WTC11 (cell line): Measurements from ENCODE around the gene MFGE8. TPM values are rescaled to one million over a fixed set of nuclear protein-coding genes. Genes with fewer than 3 reads are reported as not detected.
A peak's percentile ranks its signal among the peaks of the same experiment; 100 is the strongest.

Experiments
- ATAC-seq: fragments of 200-7000 bp; cut with Tn5 transposase; 2 replicates; pipeline ENCODE4 v1.10.0; 2021; ENCODE audit warnings: mild to moderate bottlenecking, moderate library complexity
- CTCF ChIA-PET: fragments of 300-600 bp; sonication (Branson Sonifier 250); formaldehyde crosslinking; loops from one replicate; lab custom pipeline; 2021; ENCODE audit warnings: antibody characterized with exemption; lab: Charles Lee
- POLR2A ChIA-PET: fragments of 350-600 bp; sonication (Branson Sonifier 250); formaldehyde crosslinking; loops from one replicate; lab custom pipeline; 2021; ENCODE audit warnings: antibody characterized with exemption; lab: Charles Lee
- DNase-seq: peaks from one replicate; pipeline ENCODE4 v3.0.0; 2021; ENCODE audit warnings: low spot score
- H3K27ac Mint-ChIP-seq: 2 replicates; pipeline ENCODE4 v1.8.0; 2021; ENCODE audit warnings: mixed read lengths
- H3K27me3 Mint-ChIP-seq: 2 replicates; pipeline ENCODE4 v1.8.0; 2021; ENCODE audit warnings: low read depth, mild to moderate bottlenecking, moderate library complexity, mixed read lengths
- H3K36me3 Mint-ChIP-seq: 2 replicates; pipeline ENCODE4 v1.8.0; 2021; ENCODE audit warnings: mixed read lengths
- H3K4me1 Mint-ChIP-seq: 2 replicates; pipeline ENCODE4 v1.8.0; 2022; ENCODE audit warnings: mixed read lengths
- H3K4me3 Mint-ChIP-seq: 2 replicates; pipeline ENCODE4 v1.8.0; 2021; ENCODE audit warnings: mild to moderate bottlenecking, moderate library complexity, mixed read lengths
- H3K9me3 Mint-ChIP-seq: 2 replicates; pipeline ENCODE4 v1.8.0; 2021; ENCODE audit warnings: mixed read lengths
- CBFB ChIP-seq: sonication (generic); formaldehyde crosslinking; IDR thresholded peaks from 2 replicates; pipeline ENCODE4 v1.8.1; 2022; ENCODE audit warnings: mild to moderate bottlenecking, low read depth, missing genetic modification reagents
- CTCF ChIP-seq: fragments of 200-600 bp; IDR thresholded peaks from 2 replicates; pipeline ENCODE4 v1.8.0; 2022; ENCODE audit warnings: antibody characterized with exemption
- ELF4 ChIP-seq: sonication (generic); formaldehyde crosslinking; IDR thresholded peaks from 2 replicates; pipeline ENCODE4 v1.8.1; 2022; ENCODE audit warnings: low read depth, mild to moderate bottlenecking, moderate library complexity, missing genetic modification reagents
- EMX1 ChIP-seq: fragments of 250-450 bp; sonication (Bioruptor Pico); IDR thresholded peaks from 2 replicates; pipeline ENCODE4 v1.8.0; 2021; ENCODE audit warnings: mild to moderate bottlenecking
- ETV6 ChIP-seq: sonication (generic); formaldehyde crosslinking; IDR thresholded peaks from 2 replicates; pipeline ENCODE4 v1.8.1; 2022; ENCODE audit warnings: mild to moderate bottlenecking, missing genetic modification reagents
- FOXJ3 ChIP-seq: sonication (generic); formaldehyde crosslinking; IDR thresholded peaks from 2 replicates; pipeline ENCODE4 v1.9.0; 2021; ENCODE audit warnings: missing genetic modification reagents, mild to moderate bottlenecking, borderline replicate concordance
- FOXP1 ChIP-seq: sonication (generic); formaldehyde crosslinking; IDR thresholded peaks from 2 replicates; pipeline ENCODE4 v1.8.0; 2022; ENCODE audit warnings: missing genetic modification reagents, mild to moderate bottlenecking, moderate library complexity, borderline replicate concordance
- JAZF1 ChIP-seq: fragments of 250-450 bp; sonication (Bioruptor Pico); IDR thresholded peaks from 2 replicates; pipeline ENCODE4 v1.9.0; 2021; ENCODE audit warnings: moderate library complexity, mild to moderate bottlenecking, inconsistent platforms
- NFYB ChIP-seq: sonication (generic); formaldehyde crosslinking; conservative IDR thresholded peaks from 2 replicates; pipeline ENCODE4 v1.8.0; 2022; ENCODE audit warnings: low read depth, missing genetic modification reagents
- NR1H2 ChIP-seq: sonication (generic); formaldehyde crosslinking; IDR thresholded peaks from 2 replicates; pipeline ENCODE4 v1.9.0; 2021; ENCODE audit warnings: mild to moderate bottlenecking, moderate library complexity, missing genetic modification reagents
- RORB ChIP-seq: fragments of 250-450 bp; sonication (Bioruptor Pico); IDR thresholded peaks from 2 replicates; pipeline ENCODE4 v1.9.0; 2021; ENCODE audit warnings: mild to moderate bottlenecking
- SMAD3 ChIP-seq: sonication (generic); formaldehyde crosslinking; IDR thresholded peaks from 2 replicates; pipeline ENCODE4 v1.8.0; 2022; ENCODE audit warnings: missing genetic modification reagents, mild to moderate bottlenecking, borderline replicate concordance
- SOX15 ChIP-seq: fragments of 250-450 bp; sonication (Bioruptor Pico); IDR thresholded peaks from 2 replicates; pipeline ENCODE4 v1.9.0; 2021; ENCODE audit warnings: mild to moderate bottlenecking
- TP53 ChIP-seq: sonication (generic); formaldehyde crosslinking; IDR thresholded peaks from 2 replicates; pipeline ENCODE4 v1.8.1; 2023; ENCODE audit warnings: mild to moderate bottlenecking, missing genetic modification reagents
- ZNF263 ChIP-seq: sonication (generic); formaldehyde crosslinking; IDR thresholded peaks from 2 replicates; pipeline ENCODE4 v1.8.1; 2022; ENCODE audit warnings: low read depth, mild to moderate bottlenecking, moderate library complexity, missing genetic modification reagents
- ZNF317 ChIP-seq: sonication (generic); formaldehyde crosslinking; IDR thresholded peaks from 2 replicates; pipeline ENCODE4 v1.8.1; 2023; ENCODE audit warnings: low read depth, mild to moderate bottlenecking, moderate library complexity, missing genetic modification reagents, borderline replicate concordance
- ZNF396 ChIP-seq: fragments of 250-450 bp; sonication (Bioruptor Pico); IDR thresholded peaks from 2 replicates; pipeline ENCODE4 v1.8.0; 2021; ENCODE audit warnings: mild to moderate bottlenecking, moderate library complexity, borderline replicate concordance
- ZNF425 ChIP-seq: fragments of 250-450 bp; sonication (Bioruptor Pico); conservative IDR thresholded peaks from 2 replicates; pipeline ENCODE4 v1.9.0; 2021; ENCODE audit warnings: mild to moderate bottlenecking
- total RNA-seq: library from RNA; stranded (reverse); gene quantifications from 3 replicates; pipeline ENCODE4 v1.2.3, GENCODE V29; 2021
- TF ChIP-seq, protein P1 (sequence below): sonication (generic); formaldehyde crosslinking; IDR thresholded peaks from 2 replicates; pipeline ENCODE4 v1.8.1; 2022; ENCODE audit warnings: low read depth, mild to moderate bottlenecking, moderate library complexity, missing genetic modification reagents, borderline replicate concordance

Gene MFGE8
- total RNA-seq, 1 experiment from 2014 or later, result 719 TPM

GRCh38 chr15:88904624-88905327 lies 8.4 kb downstream of the MFGE8 start:
- CTCF ChIA-PET, result interaction anchor here (0.6 to 8.6 kb wide), 51 partner anchors 9 to 1017 kb away, joined by 3 to 226 read pairs (median 5); partner anchors contain the start of genes ABHD2, FANCI, HAPLN3 and MFGE8
- DNase-seq (peak; percentile 94), ATAC-seq (peak; percentile 91)
- POLR2A ChIA-PET, result interaction anchor here (0.6 to 1.7 kb wide), 9 partner anchors 9 to 149 kb away, joined by 3 to 7 read pairs (median 4); partner anchors contain the start of genes HAPLN3 and MFGE8
- no peaks in the 10 kb centered on the region; the same call in 1 of the 2 replicates for H3K27me3 Mint-ChIP-seq
- TF ChIP-seq, protein P1, sequence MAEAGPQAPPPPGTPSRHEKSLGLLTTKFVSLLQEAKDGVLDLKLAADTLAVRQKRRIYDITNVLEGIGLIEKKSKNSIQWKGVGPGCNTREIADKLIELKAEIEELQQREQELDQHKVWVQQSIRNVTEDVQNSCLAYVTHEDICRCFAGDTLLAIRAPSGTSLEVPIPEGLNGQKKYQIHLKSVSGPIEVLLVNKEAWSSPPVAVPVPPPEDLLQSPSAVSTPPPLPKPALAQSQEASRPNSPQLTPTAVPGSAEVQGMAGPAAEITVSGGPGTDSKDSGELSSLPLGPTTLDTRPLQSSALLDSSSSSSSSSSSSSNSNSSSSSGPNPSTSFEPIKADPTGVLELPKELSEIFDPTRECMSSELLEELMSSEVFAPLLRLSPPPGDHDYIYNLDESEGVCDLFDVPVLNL, result no peak
- peak; percentile 99 for TF ChIP-seq CTCF
- TF ChIP-seq FOXP1 (CRISPR knock-in tag), result no peak
- TF ChIP-seq TP53 (CRISPR knock-in tag), result no peak
- H3K36me3 Mint-ChIP-seq, result peaks cover 95% of the 10 kb centered on the region
- peak overlapping the region; percentile 39; the same call in 1 of the 2 replicates for H3K27ac Mint-ChIP-seq
- H3K4me1 Mint-ChIP-seq, result peaks cover 64% of the 10 kb centered on the region
- no peaks in the 10 kb centered on the region for H3K9me3 Mint-ChIP-seq
- H3K4me3 Mint-ChIP-seq, result no peak overlapping the region

GRCh38 chr15:88904257-88904623 lies 8.9 kb downstream of the MFGE8 start:
- POLR2A ChIA-PET, result interaction anchor here (1.0 to 1.7 kb wide), 5 partner anchors 9 to 100 kb away, joined by 4 to 7 read pairs (median 4); partner anchors contain the start of genes HAPLN3 and MFGE8

GRCh38 chr15:88902846-88903245 lies 10.3 kb downstream of the MFGE8 start:
- ATAC-seq (no peak), DNase-seq (no peak)
- Mint-ChIP-seq H3K27me3 (no peaks in the 10 kb centered on the region; the same call in 1 of the 2 replicates), H3K27ac (no peak overlapping the region; the same call in 1 of the 2 replicates), H3K9me3 (no peaks in the 10 kb centered on the region), H3K4me1 (peaks cover 62% of the 10 kb centered on the region), H3K4me3 (no peak overlapping the region), H3K36me3 (peaks cover 88% of the 10 kb centered on the region)
- CTCF ChIA-PET, result interaction anchor here (1.1 kb wide), 2 partner anchors 9 to 101 kb away, joined by 3 to 4 read pairs; no protein-coding TSS in a partner anchor
- POLR2A ChIA-PET, result no interaction called here
- TF ChIP-seq NR1H2 (CRISPR knock-in tag) (no peak), ETV6 (CRISPR knock-in tag) (no peak), SOX15 (no peak), CBFB (CRISPR knock-in tag) (no peak), ELF4 (no peak), EMX1 (CRISPR knock-in tag) (no peak), NFYB (no peak), SMAD3 (CRISPR knock-in tag) (no peak), ZNF396 (CRISPR knock-in tag) (no peak), ZNF425 (CRISPR knock-in tag) (no peak), RORB (CRISPR knock-in tag) (no peak), JAZF1 (CRISPR knock-in tag) (no peak)

More at GRCh38 chr15:88904257-88904623, 8.9 kb downstream of the MFGE8 start:
- no peaks in the 10 kb centered on the region; the same call in 1 of the 2 replicates for H3K27me3 Mint-ChIP-seq
- no peak overlapping the region; the same call in 1 of the 2 replicates for H3K27ac Mint-ChIP-seq
- CTCF ChIA-PET, result interaction anchor here (0.6 to 8.6 kb wide), 42 partner anchors 8 to 1018 kb away, joined by 3 to 226 read pairs (median 6); partner anchors contain the start of genes ABHD2, HAPLN3 and MFGE8
- no peak for TF ChIP-seq ZNF425 (CRISPR knock-in tag)
- TF ChIP-seq, protein P1, result no peak
- no peak for TF ChIP-seq FOXJ3
- TF ChIP-seq ZNF317, result no peak
- no peak for TF ChIP-seq ZNF263 (CRISPR knock-in tag)
- ATAC-seq, result no peak
- peaks cover 60% of the 10 kb centered on the region for H3K4me1 Mint-ChIP-seq
- DNase-seq, result no peak
- H3K9me3 Mint-ChIP-seq, result no peaks in the 10 kb centered on the region
- H3K4me3 Mint-ChIP-seq, result no peak overlapping the region
- peaks cover 93% of the 10 kb centered on the region for H3K36me3 Mint-ChIP-seq
